Activated CD8-positive, alpha-beta memory T cell treated with anti-CD3 and anti-CD28 coated beads, Interleukin-2, amount 50 U/mL, for 1 hour (primary cell): ENCODE data around the gene MKS1.

Experiments used
- DNase-seq: peaks from one replicate; pipeline ENCODE4 v3.0.0-alpha.2; 2020; ENCODE audit errors: extremely low read depth

The MKS1 gene

GRCh38 chr17:58200024-58200633 lies 18.9 kb downstream of the MKS1 start:
- no peak for DNase-seq

- DNase-seq = no peak
These were observed 22.4 kb downstream of the MKS1 start for GRCh38 chr17:58196610-58197009.

DNA sequence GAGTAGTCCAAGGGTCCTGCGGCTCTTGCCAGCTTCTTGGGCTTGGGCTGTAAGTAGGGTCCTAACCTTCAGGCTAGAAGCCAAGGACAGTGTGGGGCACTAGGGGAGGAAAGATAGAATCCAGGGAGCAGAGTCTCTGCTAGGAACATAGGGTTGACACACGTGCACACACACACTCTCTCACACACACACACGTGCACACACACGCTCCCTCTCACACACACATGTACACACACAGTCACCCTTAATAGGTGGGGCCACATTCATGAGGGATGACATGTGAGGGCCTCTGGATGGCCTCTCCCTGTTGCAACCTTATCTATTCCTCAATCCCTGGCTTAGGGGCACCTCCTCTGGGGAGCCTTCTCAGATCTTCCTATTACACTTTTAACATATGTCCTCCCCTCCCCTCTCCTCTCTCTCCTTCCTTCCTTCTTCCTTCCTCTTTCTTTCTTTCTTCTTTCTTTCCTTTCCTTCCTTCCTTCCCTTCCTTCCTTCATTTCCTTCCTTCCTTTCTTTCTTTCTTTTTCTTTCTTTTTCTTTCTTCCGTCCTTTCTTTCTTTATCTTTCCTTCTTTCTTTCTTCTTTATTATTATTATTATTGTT lies 23.4 kb downstream of the MKS1 start:
- no peak for DNase-seq

DNA sequence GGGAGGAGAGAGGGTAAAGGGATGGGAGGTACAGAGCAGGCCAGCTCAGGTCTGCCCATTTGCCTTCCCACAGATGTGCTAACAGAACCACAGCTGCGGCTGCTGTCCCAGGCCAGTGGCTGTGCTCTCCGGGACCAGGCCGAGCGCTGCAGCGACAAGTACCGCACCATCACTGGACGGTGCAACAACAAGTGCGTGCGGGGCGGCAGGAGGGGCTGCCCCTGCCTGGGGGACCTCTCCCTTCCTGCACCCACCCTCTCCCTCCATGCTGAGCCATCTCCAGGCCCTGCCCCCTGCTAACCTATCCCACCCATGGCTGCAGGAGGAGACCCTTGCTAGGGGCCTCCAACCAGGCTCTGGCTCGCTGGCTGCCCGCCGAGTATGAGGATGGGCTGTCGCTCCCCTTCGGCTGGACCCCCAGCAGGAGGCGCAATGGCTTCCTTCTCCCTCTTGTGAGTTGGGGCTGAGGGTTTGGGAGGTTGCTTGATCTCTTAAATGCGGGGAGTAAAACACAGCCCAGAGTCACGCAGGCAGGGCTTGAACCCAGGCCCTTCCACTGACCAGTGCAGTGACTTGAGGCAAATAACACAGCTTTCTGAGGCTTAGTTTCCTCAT lies 25.3 kb downstream of the MKS1 start:
- DNase-seq = no peak

DNA sequence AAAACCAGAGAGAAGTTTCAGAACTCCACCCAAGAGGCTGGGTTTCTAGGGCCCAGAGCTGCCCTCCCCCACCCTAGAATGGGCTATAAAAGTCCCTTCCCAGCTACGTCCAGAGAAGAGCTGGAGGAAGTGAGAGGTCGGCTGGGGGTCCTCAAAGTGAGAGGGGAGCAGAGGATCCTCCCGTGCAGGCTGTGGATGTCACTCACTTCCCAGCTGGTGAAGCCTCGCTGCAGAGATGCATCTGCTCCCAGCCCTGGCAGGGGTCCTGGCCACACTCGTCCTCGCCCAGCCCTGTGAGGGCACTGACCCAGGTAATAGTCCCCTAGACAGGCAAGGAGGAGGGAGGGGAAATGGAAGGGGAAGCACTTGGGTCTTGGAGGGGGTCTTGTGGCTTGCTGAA lies 26.4 kb downstream of the MKS1 start, which contains the start of gene EPX:
Gene EPX (plus strand): TSS at position 115 of the 400 bp plus-strand sequence. CDS start 121 bp downstream, at position 236.
- no peak for DNase-seq

DNA sequence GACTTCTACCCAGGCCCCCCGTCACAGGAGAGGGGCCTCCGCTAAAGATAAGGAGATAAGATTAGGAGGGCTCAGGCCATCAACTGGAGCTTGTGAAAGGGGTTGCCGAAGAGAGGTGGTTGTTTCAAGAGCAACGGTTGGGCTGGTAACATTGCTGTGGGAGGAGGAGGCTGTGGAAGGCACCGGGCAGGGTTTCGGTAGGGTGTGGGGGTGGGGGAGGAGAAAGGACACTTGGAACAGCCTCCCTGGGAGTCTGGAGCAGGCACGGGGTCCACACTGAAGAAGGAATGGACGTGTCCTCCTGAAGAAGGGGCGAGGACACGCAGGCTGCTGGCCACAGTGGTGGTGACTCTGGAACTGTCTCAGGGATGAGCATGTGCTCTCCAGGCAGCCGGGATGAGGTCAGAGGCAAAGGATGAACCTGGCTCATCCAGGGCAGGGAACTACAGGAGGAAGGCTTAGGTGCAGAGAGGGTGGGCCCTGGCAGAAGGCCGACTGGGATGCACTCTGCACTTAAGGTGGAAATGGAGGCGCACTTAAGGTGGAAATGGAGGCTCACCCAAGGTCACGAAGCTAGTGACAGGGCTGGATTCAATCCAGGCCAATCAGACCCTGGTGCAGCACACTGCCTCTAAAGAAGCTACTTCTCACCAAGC lies 27.7 kb downstream of the MKS1 start:
- no peak for DNase-seq

- no peak for DNase-seq
These were observed 29.5 kb downstream of the MKS1 start for GRCh38 chr17:58189436-58190146.

- DNase-seq = no peak
These were observed 31.4 kb downstream of the MKS1 start for GRCh38 chr17:58187675-58188074.

DNA sequence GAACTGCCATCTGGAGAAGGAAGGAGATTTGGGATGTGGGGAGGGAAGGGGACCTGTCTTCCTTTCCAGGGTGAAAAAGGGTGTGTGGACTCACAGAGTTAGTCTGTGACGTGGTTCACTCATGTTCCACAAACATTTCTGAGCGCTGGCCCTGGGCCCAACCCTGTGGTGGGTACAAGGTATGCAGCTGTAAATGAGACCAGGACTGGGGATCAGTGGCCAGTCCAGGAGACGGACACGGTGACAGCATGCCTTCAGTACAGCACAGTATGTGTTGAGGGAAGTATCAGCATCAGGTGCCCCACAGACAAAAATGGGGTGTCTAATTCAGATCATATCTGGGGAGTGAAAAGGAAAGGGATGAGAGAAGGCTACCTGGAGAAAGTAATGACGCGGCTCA lies 32.0 kb downstream of the MKS1 start:
- DNase-seq = no peak

- DNase-seq = no peak
These were observed 32.5 kb downstream of the MKS1 start for GRCh38 chr17:58186591-58186990.

- no peak for DNase-seq
These were observed 33.9 kb downstream of the MKS1 start for GRCh38 chr17:58184986-58185761.

DNA sequence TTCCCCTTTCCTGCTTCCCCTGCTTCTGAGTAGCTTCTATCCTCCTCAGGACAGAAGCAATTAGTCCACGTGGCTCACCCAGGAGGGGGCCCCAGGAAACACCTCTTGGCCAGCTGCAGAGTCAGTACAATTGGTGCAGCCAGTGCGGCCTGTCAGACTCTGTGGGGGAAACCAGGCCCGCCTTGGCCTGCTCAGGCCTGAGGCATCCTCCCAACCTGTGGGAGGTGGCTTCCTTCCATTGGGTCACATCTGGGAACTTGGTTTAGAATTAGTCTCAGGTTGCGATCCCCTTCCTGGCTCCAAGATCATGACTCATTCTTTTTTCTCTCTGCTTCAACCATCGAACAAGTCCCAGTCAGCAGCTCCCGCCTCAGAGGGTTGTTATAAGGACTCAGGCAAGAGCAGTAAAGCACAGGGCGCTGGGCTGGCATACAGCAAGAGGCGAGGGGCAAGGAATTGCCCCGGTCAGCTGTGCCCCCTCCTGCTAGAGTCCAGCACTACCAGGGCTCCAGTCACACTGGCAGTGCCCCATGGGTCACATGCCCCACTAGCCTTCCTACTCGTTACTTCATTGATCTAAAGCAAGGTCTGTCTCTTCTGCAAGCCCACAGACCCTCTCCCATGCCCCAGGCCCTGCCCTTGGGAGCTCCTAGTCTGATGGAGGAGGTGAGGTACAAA lies 34.6 kb downstream of the MKS1 start:
- DNase-seq = no peak

- DNase-seq = no peak
These were observed 35.5 kb downstream of the MKS1 start for GRCh38 chr17:58183514-58183913.

- no peak for DNase-seq
These were observed 37.3 kb downstream of the MKS1 start for GRCh38 chr17:58181796-58182195.

GRCh38 chr17:58176200-58176599 lies 42.9 kb downstream of the MKS1 start:
- no peak for DNase-seq

GRCh38 chr17:58174871-58175270 lies 44.2 kb downstream of the MKS1 start:
- no peak for DNase-seq

GRCh38 chr17:58172369-58173071 lies 46.5 kb downstream of the MKS1 start:
- DNase-seq = peak; percentile 13

DNA sequence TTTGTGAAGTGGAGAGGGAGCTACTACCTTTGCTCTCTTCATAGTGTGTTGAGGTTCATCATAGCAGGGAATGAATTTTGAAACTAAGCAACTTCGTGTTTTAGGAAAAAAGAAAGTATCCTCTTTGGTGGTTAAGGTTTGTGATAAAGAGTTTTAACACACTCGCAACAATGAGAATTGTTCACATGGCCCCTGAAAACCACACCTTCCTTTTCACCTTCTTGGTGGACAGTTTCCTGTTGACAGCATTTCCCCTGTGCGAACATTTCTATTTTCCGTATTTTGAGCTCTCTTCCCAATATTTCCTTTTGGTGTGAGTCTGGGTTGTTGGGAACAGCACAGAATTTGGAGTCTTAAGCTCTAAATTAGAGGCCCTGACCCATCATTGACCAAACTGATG lies 48.4 kb downstream of the MKS1 start:
- DNase-seq = no peak

- DNase-seq = no peak
These were observed 52.4 kb downstream of the MKS1 start, which contains the start of gene OR4D2 for GRCh38 chr17:58166682-58167081. TSS of gene OR4D2 (plus strand) at chr17:58166982. CDS start at chr17:58169656, 2,674 bp downstream.

DNA sequence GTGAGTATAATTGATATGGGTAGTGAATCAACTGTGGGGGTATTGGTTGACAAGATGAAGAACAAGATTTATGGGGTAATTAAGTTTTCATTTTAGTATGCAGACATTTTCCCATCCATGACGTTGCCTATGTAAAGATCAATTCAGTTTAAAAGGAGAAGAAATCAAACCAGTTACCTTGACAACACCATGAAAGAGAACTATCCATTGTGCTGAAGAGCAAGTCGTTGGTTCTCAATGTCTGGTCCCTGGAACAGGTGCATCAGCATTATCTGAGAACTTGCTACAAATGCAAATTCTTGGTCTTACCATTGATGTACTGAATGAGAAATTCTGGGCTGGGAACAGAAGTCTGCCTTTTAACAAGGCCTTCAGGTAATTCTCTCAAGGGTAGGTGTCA lies 53.1 kb downstream of the MKS1 start:
- no peak for DNase-seq
